Fibroblast of skin of right biceps (primary cell): Measurements from ENCODE around the gene IKZF1.

ENCODE experiments used
- DNase-seq: peaks from one replicate; pipeline ENCODE4 v3.0.0-alpha.2; 2013

Gene IKZF1

GRCh38 chr7:50304129-50304910 is at the start of gene IKZF1:
TSS of gene IKZF1 (plus strand) at chr7:50304716. CDS start at chr7:50319062, 14,346 bp downstream.
- DNase-seq, result no peak

- DNase-seq, result no peak
These were observed 42.9 kb upstream of the IKZF1 start for GRCh38 chr7:50261593-50261992.

GRCh38 chr7:50262446-50262845 is 42.1 kb upstream of the IKZF1 start:
- DNase-seq, result no peak

- no peak for DNase-seq
These were observed 41.4 kb upstream of the IKZF1 start for GRCh38 chr7:50262916-50263690.

GRCh38 chr7:50264908-50265307 is 39.6 kb upstream of the IKZF1 start:
- DNase-seq, result no peak

GRCh38 chr7:50265968-50266634 is 38.4 kb upstream of the IKZF1 start:
- DNase-seq, result no peak

GRCh38 chr7:50266635-50267386 is 37.7 kb upstream of the IKZF1 start:
- DNase-seq, result no peak

GRCh38 chr7:50267525-50268041 is 36.9 kb upstream of the IKZF1 start:
- DNase-seq, result no peak

- no peak for DNase-seq
These were observed 36.3 kb upstream of the IKZF1 start for GRCh38 chr7:50268223-50268622.

GRCh38 chr7:50268990-50269389 is 35.5 kb upstream of the IKZF1 start:
- DNase-seq, result no peak

- DNase-seq, result no peak
These were observed 33.9 kb upstream of the IKZF1 start for GRCh38 chr7:50270531-50271018.

GRCh38 chr7:50272808-50273207 is 31.7 kb upstream of the IKZF1 start:
- no peak for DNase-seq

GRCh38 chr7:50273301-50273700 is 31.2 kb upstream of the IKZF1 start:
- no peak for DNase-seq

GRCh38 chr7:50273870-50274269 is 30.6 kb upstream of the IKZF1 start:
- DNase-seq, result no peak

GRCh38 chr7:50274361-50274760 is 30.2 kb upstream of the IKZF1 start:
- DNase-seq, result no peak

- no peak for DNase-seq
These were observed 29.1 kb upstream of the IKZF1 start for GRCh38 chr7:50275430-50275829.

- DNase-seq, result no peak
These were observed 28.0 kb upstream of the IKZF1 start for GRCh38 chr7:50276483-50276882.

GRCh38 chr7:50278120-50278519 is 26.4 kb upstream of the IKZF1 start:
- DNase-seq, result no peak

- DNase-seq, result no peak
These were observed 22.7 kb upstream of the IKZF1 start for GRCh38 chr7:50281680-50282445.

GRCh38 chr7:50282813-50283605 is 21.5 kb upstream of the IKZF1 start:
- no peak for DNase-seq

- no peak for DNase-seq
These were observed 20.8 kb upstream of the IKZF1 start for GRCh38 chr7:50283731-50284130.
